ENCODE measurements around the gene CA11.
A peak's percentile ranks its signal among the peaks of the same experiment; 100 is the strongest.

GRCh38 chr19:48635263-48635965 is 10.6 kb downstream of the CA11 start:
- TF ChIP-seq CTCF (IDR thresholded peaks at IDR 0.05; ENCODE audit: control extremely low read depth in 1 of 3, insufficient read depth in 1 of 3, low read depth in 1 of 3, low read length in 3 of 3), result no peak
- no peak for TF ChIP-seq YY1 (IDR thresholded peaks at IDR 0.05; ENCODE audit: low read depth, low read length)
- no peak for TF ChIP-seq TCF12 (IDR thresholded peaks at IDR 0.05; ENCODE audit: low read depth, low read length)
- TF ChIP-seq ASH2L (IDR thresholded peaks at IDR 0.05; ENCODE audit: low read length), result no peak
- no peak for TF ChIP-seq USF2 (IDR thresholded peaks at IDR 0.05; ENCODE audit: low read length)
- TF ChIP-seq, protein P1, sequence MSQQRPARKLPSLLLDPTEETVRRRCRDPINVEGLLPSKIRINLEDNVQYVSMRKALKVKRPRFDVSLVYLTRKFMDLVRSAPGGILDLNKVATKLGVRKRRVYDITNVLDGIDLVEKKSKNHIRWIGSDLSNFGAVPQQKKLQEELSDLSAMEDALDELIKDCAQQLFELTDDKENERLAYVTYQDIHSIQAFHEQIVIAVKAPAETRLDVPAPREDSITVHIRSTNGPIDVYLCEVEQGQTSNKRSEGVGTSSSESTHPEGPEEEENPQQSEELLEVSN (IDR thresholded peaks at IDR 0.05), result no peak
- TF ChIP-seq GTF2F1 (IDR thresholded peaks at IDR 0.05; ENCODE audit: borderline replicate concordance, low read depth, low read length), result no peak
- TF ChIP-seq CREB1 (IDR thresholded peaks at IDR 0.05), result no peak
- peak; percentile 23; the same call in 1 of the 2 replicates for TF ChIP-seq EGR1 (IDR thresholded peaks at IDR 0.05; ENCODE audit: borderline replicate concordance, low read depth, low read length)
- TF ChIP-seq POLR2A (IDR thresholded peaks at IDR 0.05; ENCODE audit: control extremely low read depth in 1 of 2, low read depth in 2 of 2, low read length in 2 of 2), result peak in 1 of 2 experiments; percentile 10; a peak in 1 of 3 replicates
- TF ChIP-seq ZNF274 (IDR thresholded peaks at IDR 0.05; ENCODE audit: borderline replicate concordance, extremely low read depth, low read length), result no peak
- TF ChIP-seq POLR2AphosphoS5 (IDR thresholded peaks at IDR 0.05; ENCODE audit: low read depth, low read length), result no peak

All from H1 (cell line).